ENCODE measurements around the gene CNTN1. TPM values are rescaled to one million over a fixed set of nuclear protein-coding genes. Genes with fewer than 3 reads are reported as not detected.
A peak's percentile ranks its signal among the peaks of the same experiment; 100 is the strongest.

The CNTN1 gene
- total and polyA plus RNA-seq, 2 of the 13 experiments (the other 11 are each of a cell fraction or from before 2014, with no cell fraction given), result 0.01 to 0.07 TPM

- no TSS peak for BruUV-seq (replicated peaks)
- H3K9ac ChIP-seq (ENCODE audit: insufficient read depth, low read depth, low read length), result no peak overlapping the region
- ATAC-seq, result no peak
- no peak overlapping the region for H2AFZ ChIP-seq (ENCODE audit: low read length)
- peaks cover 21% of the 10 kb centered on the region for H3K9me3 ChIP-seq (ENCODE audit: low read length)
- no peaks in the 10 kb centered on the region for H3K79me2 ChIP-seq (ENCODE audit: insufficient read depth, low read length)
- H3K4me2 ChIP-seq (ENCODE audit: low read depth, low read length), result no peak overlapping the region
- H3K36me3 ChIP-seq (replicated peaks in 1 of 2; ENCODE audit: control insufficient read depth in 1 of 2, insufficient read depth in 2 of 2, low read length in 2 of 2), result no peaks in the 10 kb centered on the region
- intact Hi-C loops (cut with micrococcal nuclease; ENCODE audit: unreplicated experiment) (no loop called here), in situ Hi-C loops (cut with HindIII; ENCODE audit: extremely low pct_ligation_motif_present, low pct_unique_long_range_greater_than_20kb) (no loop called here)
- H4K20me1 ChIP-seq (ENCODE audit: insufficient read depth, low read length), result no peaks in the 10 kb centered on the region
- ChIA-PET CTCF (ENCODE audit: low intra/inter-chr PET ratio, low total read pairs) (no interaction called here), POLR2A (no interaction called here)
- FAIRE-seq, result no peak
- no peaks in the 10 kb centered on the region for H3K4me1 ChIP-seq (ENCODE audit: insufficient read depth, low read length)
- no peaks in the 10 kb centered on the region for H3K27me3 ChIP-seq (ENCODE audit: control insufficient read depth in 1 of 2, insufficient read depth in 2 of 2, low read length in 2 of 2)
- no peak overlapping the region for H3K27ac ChIP-seq (ENCODE audit: extremely low read length, insufficient read depth, low read length)
- TF ChIP-seq MAFF (IDR thresholded peaks at IDR 0.05; ENCODE audit: low read depth, low read length), result 0 out of 2 replicates have a peak, but pooled peaks have one; percentile 33
- no peak for TF ChIP-seq FOXO1 (CRISPR knock-in tag; IDR thresholded peaks at IDR 0.05)
- peak; percentile 17 to 67; a peak in 2 of 4 replicates for TF ChIP-seq MAFK (conservative IDR thresholded peaks at IDR 0.05 in 1 of 2, IDR thresholded peaks at IDR 0.05 in 1 of 2; ENCODE audit: low read length in 2 of 2)
- WGBS (ENCODE audit: low lambda C conversion rate), result 0% methylated on average over 1 of the region's 1 CpG
- no peak for DNase-seq (ENCODE audit: low spot score)
- H3K4me3 ChIP-seq (replicated peaks in 1 of 3; ENCODE audit: insufficient read depth in 1 of 3, low read depth in 2 of 3, low read length in 3 of 3), result no peak overlapping the region
Measured at GRCh38 chr12:40646456-40646855, 45.8 kb upstream of the CNTN1 start.

- H3K4me2 ChIP-seq (ENCODE audit: low read depth, low read length), result no peak overlapping the region
- ATAC-seq, result no peak
- no peaks in the 10 kb centered on the region for H3K36me3 ChIP-seq (replicated peaks in 1 of 2; ENCODE audit: control insufficient read depth in 1 of 2, insufficient read depth in 2 of 2, low read length in 2 of 2)
- H3K9ac ChIP-seq (ENCODE audit: insufficient read depth, low read depth, low read length), result no peak overlapping the region
- in situ Hi-C loops (cut with HindIII; ENCODE audit: extremely low pct_ligation_motif_present, low pct_unique_long_range_greater_than_20kb), result no loop called here
- H4K20me1 ChIP-seq (ENCODE audit: insufficient read depth, low read length), result no peaks in the 10 kb centered on the region
- ChIA-PET CTCF (ENCODE audit: low intra/inter-chr PET ratio, low total read pairs) (no interaction called here), POLR2A (no interaction called here)
- no peak overlapping the region for H2AFZ ChIP-seq (ENCODE audit: low read length)
- H3K9me3 ChIP-seq (ENCODE audit: low read length), result peaks cover 26% of the 10 kb centered on the region
- intact Hi-C loops (cut with micrococcal nuclease; ENCODE audit: unreplicated experiment), result no loop called here
- BruUV-seq (replicated peaks), result no TSS peak
- no peaks in the 10 kb centered on the region for H3K79me2 ChIP-seq (ENCODE audit: insufficient read depth, low read length)
- no peak overlapping the region for H3K27ac ChIP-seq (ENCODE audit: extremely low read length, insufficient read depth, low read length)
- FAIRE-seq, result no peak
- no peak for DNase-seq (ENCODE audit: low spot score)
- no peak overlapping the region for H3K4me3 ChIP-seq (replicated peaks in 1 of 3; ENCODE audit: insufficient read depth in 1 of 3, low read depth in 2 of 3, low read length in 3 of 3)
- H3K27me3 ChIP-seq (ENCODE audit: control insufficient read depth in 1 of 2, insufficient read depth in 2 of 2, low read length in 2 of 2), result no peaks in the 10 kb centered on the region
- H3K4me1 ChIP-seq (ENCODE audit: insufficient read depth, low read length), result no peaks in the 10 kb centered on the region
- TF ChIP-seq HMGA1 (CRISPR knock-in tag; conservative IDR thresholded peaks at IDR 0.05) (no peak), ZNF234 (CRISPR knock-in tag; conservative IDR thresholded peaks at IDR 0.05) (no peak), GZF1 (CRISPR knock-in tag; IDR thresholded peaks at IDR 0.05) (no peak), SKI (IDR thresholded peaks at IDR 0.05; ENCODE audit: partially characterized antibody) (no peak), SNRNP70 (IDR thresholded peaks at IDR 0.05; ENCODE audit: low read depth, low read length) (no peak), PREB (CRISPR knock-in tag; IDR thresholded peaks at IDR 0.05) (no peak), MTF2 (CRISPR knock-in tag; IDR thresholded peaks at IDR 0.05; ENCODE audit: borderline replicate concordance) (no peak), RBM39 (IDR thresholded peaks at IDR 0.05; ENCODE audit: low read depth, low read length, poor library complexity, severe bottlenecking) (no peak), TBX3 (IDR thresholded peaks at IDR 0.05; ENCODE audit: borderline replicate concordance) (no peak), HINFP (CRISPR knock-in tag; IDR thresholded peaks at IDR 0.05; ENCODE audit: low read depth) (no peak), ZNF614 (CRISPR knock-in tag; IDR thresholded peaks at IDR 0.05; ENCODE audit: borderline replicate concordance) (no peak), STAG1 (CRISPR knock-in tag; IDR thresholded peaks at IDR 0.05) (no peak)
Measured at GRCh38 chr12:40646911-40647310, 45.3 kb upstream of the CNTN1 start.

Data from HepG2 (cell line).